Epidermal melanocyte (primary cell): Measurements from ENCODE around the gene CNOT6.

Experiments used
- DNase-seq: peaks from one replicate; pipeline ENCODE4 v3.0.0; 2011; ENCODE audit warnings: low spot score; ENCODE audit not compliant: insufficient read length

Gene CNOT6

GRCh38 chr5:180599590-180599914 is 105.4 kb downstream of the CNOT6 start:
- DNase-seq = no peak

GRCh38 chr5:180599981-180600553 is 105.9 kb downstream of the CNOT6 start:
- no peak for DNase-seq

GRCh38 chr5:180600554-180601041 is 106.4 kb downstream of the CNOT6 start:
- peak; percentile 11 for DNase-seq

GRCh38 chr5:180601591-180602480 is 107.7 kb downstream of the CNOT6 start:
- DNase-seq = peak; percentile 4

GRCh38 chr5:180602481-180603075 is 108.4 kb downstream of the CNOT6 start:
- peak; percentile 15 for DNase-seq

GRCh38 chr5:180603076-180603594 is 109.0 kb downstream of the CNOT6 start:
- peak; percentile 9 for DNase-seq

- DNase-seq = peak; percentile 16
These were observed 110.1 kb downstream of the CNOT6 start for GRCh38 chr5:180604271-180604670.

- DNase-seq = peak; percentile 48
These were observed 111.5 kb downstream of the CNOT6 start for GRCh38 chr5:180605554-180606214.

GRCh38 chr5:180606215-180606785 is 112.1 kb downstream of the CNOT6 start:
- peak; percentile 5 for DNase-seq

- DNase-seq = no peak
These were observed 113.8 kb downstream of the CNOT6 start for GRCh38 chr5:180607861-180608571.

- no peak for DNase-seq
These were observed 114.6 kb downstream of the CNOT6 start for GRCh38 chr5:180608572-180609310.

GRCh38 chr5:180609386-180609785 is 115.2 kb downstream of the CNOT6 start:
- DNase-seq = no peak

- DNase-seq = no peak
These were observed 115.8 kb downstream of the CNOT6 start for GRCh38 chr5:180609817-180610550.

GRCh38 chr5:180611140-180611850 is 117.1 kb downstream of the CNOT6 start:
- no peak for DNase-seq

GRCh38 chr5:180612683-180613082 is 118.5 kb downstream of the CNOT6 start:
- no peak for DNase-seq

- DNase-seq = no peak
These were observed 119.1 kb downstream of the CNOT6 start for GRCh38 chr5:180613188-180613813.

GRCh38 chr5:180613814-180614188 is 119.6 kb downstream of the CNOT6 start:
- DNase-seq = no peak

GRCh38 chr5:180618487-180618828 is 124.3 kb downstream of the CNOT6 start:
- no peak for DNase-seq
